ENCODE measurements around the gene TAGAP.
"Not testable (repeated sequence)": the region's sequence is repeated elsewhere in the genome, so short reads cannot be mapped to it uniquely, and the experiment has no call there.

Gene TAGAP

GRCh38 chr6:159008656-159009288, 36.0 kb downstream of the TAGAP start:
- DNase-seq, result no peak

GRCh38 chr6:159007510-159007909, 37.3 kb downstream of the TAGAP start:
- no peak for DNase-seq

GRCh38 chr6:159005436-159005835, 39.4 kb downstream of the TAGAP start:
- no peak for DNase-seq

GRCh38 chr6:159004592-159004991, 40.2 kb downstream of the TAGAP start:
- DNase-seq, result no peak

GRCh38 chr6:159002432-159003155, 42.2 kb downstream of the TAGAP start:
- no peak for DNase-seq

GRCh38 chr6:158999666-159000403, 45.0 kb downstream of the TAGAP start, which contains the start of gene RSPH3:
TSS of gene RSPH3 (minus strand) at chr6:159000202. CDS start at chr6:158999550, 652 bp downstream.
- peak; percentile 93 for DNase-seq

- no peak for DNase-seq
Observed at GRCh38 chr6:158999154-158999665, 45.6 kb downstream of the TAGAP start.

GRCh38 chr6:158996856-158997255, 47.9 kb downstream of the TAGAP start:
- DNase-seq, result no peak

GRCh38 chr6:158993639-158994038, 51.2 kb downstream of the TAGAP start:
- DNase-seq, result no peak

GRCh38 chr6:158991017-158991723, 53.6 kb downstream of the TAGAP start:
- DNase-seq, result no peak

- not testable (repeated sequence) for DNase-seq
Observed at GRCh38 chr6:158989711-158990110, 55.1 kb downstream of the TAGAP start.

GRCh38 chr6:158988477-158988876, 56.3 kb downstream of the TAGAP start:
- no peak for DNase-seq

- DNase-seq, result no peak
Observed at GRCh38 chr6:158987657-158988056, 57.1 kb downstream of the TAGAP start.

Data from NCI-H1436 (cell line).